ENCODE results near the gene GALNT7. TPM values are rescaled to one million over a fixed set of nuclear protein-coding genes. Genes with fewer than 3 reads are reported as not detected.

The GALNT7 gene
- total RNA-seq, 1 experiment from 2014 or later = 13.8 TPM

GRCh38 chr4:173265751-173266150 is 97.1 kb downstream of the GALNT7 start:
- Histone ChIP-seq H3K36me3 (ENCODE audit: low read depth, low read length) (no peaks in the 10 kb centered on the region), H3K27ac (ENCODE audit: low read length) (no peak overlapping the region), H3K9ac (ENCODE audit: low read length) (no peak overlapping the region), H3K9me3 (ENCODE audit: low read length) (no peaks in the 10 kb centered on the region), H3K4me3 (ENCODE audit: low read length) (no peak overlapping the region), H2AFZ (ENCODE audit: low read length) (no peak overlapping the region), H3K79me2 (ENCODE audit: low read length) (no peaks in the 10 kb centered on the region), H3K27me3 (ENCODE audit: low read length) (no peaks in the 10 kb centered on the region), H4K20me1 (ENCODE audit: low read length) (no peaks in the 10 kb centered on the region), H3K9me2 (replicated peaks; ENCODE audit: low read length) (no peaks in the 10 kb centered on the region), H3F3A (ENCODE audit: low read length, unreplicated experiment) (no peaks in the 10 kb centered on the region), H3K4me1 (ENCODE audit: insufficient read depth, low read length) (no peaks in the 10 kb centered on the region), H3K4me2 (ENCODE audit: low read length) (no peak overlapping the region)
- intact Hi-C loops (cut with micrococcal nuclease) = no loop called here
- BruUV-seq (replicated peaks) = no TSS peak
- TF ChIP-seq EZH2 (IDR thresholded peaks at IDR 0.05; ENCODE audit: low read length, unreplicated experiment) (no peak), CTCF (conservative IDR thresholded peaks at IDR 0.05; ENCODE audit: low read depth, low read length) (no peak), EZH2phosphoT487 (IDR thresholded peaks at IDR 0.05; ENCODE audit: borderline replicate concordance, low read length) (no peak)
- no peak for DNase-seq
- no peak for ATAC-seq
- POLR2A ChIA-PET (ENCODE audit: unreplicated experiment) = no interaction called here
- CTCF ChIA-PET = no interaction called here

GRCh38 chr4:173267711-173268110 is 99.1 kb downstream of the GALNT7 start:
- Histone ChIP-seq H3K4me3 (ENCODE audit: low read length) (no peak overlapping the region), H3K9ac (ENCODE audit: low read length) (no peak overlapping the region), H3K79me2 (ENCODE audit: low read length) (no peaks in the 10 kb centered on the region), H3K27ac (ENCODE audit: low read length) (no peak overlapping the region), H3K27me3 (ENCODE audit: low read length) (no peaks in the 10 kb centered on the region), H3K4me1 (ENCODE audit: insufficient read depth, low read length) (no peaks in the 10 kb centered on the region), H3K9me3 (ENCODE audit: low read length) (no peaks in the 10 kb centered on the region), H3K4me2 (ENCODE audit: low read length) (no peak overlapping the region), H3K9me2 (replicated peaks; ENCODE audit: low read length) (no peaks in the 10 kb centered on the region), H3F3A (ENCODE audit: low read length, unreplicated experiment) (no peaks in the 10 kb centered on the region), H2AFZ (ENCODE audit: low read length) (no peak overlapping the region), H4K20me1 (ENCODE audit: low read length) (no peaks in the 10 kb centered on the region), H3K36me3 (ENCODE audit: low read depth, low read length) (no peaks in the 10 kb centered on the region)
- TF ChIP-seq EZH2 (IDR thresholded peaks at IDR 0.05; ENCODE audit: low read length, unreplicated experiment) = no peak
- no peak for TF ChIP-seq CTCF (conservative IDR thresholded peaks at IDR 0.05; ENCODE audit: low read depth, low read length)
- TF ChIP-seq EZH2phosphoT487 (IDR thresholded peaks at IDR 0.05; ENCODE audit: borderline replicate concordance, low read length) = no peak
- intact Hi-C loops (cut with micrococcal nuclease) = no loop called here
- no peak for DNase-seq
- CTCF ChIA-PET = no interaction called here
- no TSS peak for BruUV-seq (replicated peaks)
- ATAC-seq = no peak
- POLR2A ChIA-PET (ENCODE audit: unreplicated experiment) = no interaction called here

GRCh38 chr4:173269280-173269679 is 100.7 kb downstream of the GALNT7 start:
- BruUV-seq (replicated peaks) = no TSS peak
- DNase-seq (no peak), ATAC-seq (no peak)
- Histone ChIP-seq H3K79me2 (ENCODE audit: low read length) (no peaks in the 10 kb centered on the region), H3K9me2 (replicated peaks; ENCODE audit: low read length) (no peaks in the 10 kb centered on the region), H3K27me3 (ENCODE audit: low read length) (no peaks in the 10 kb centered on the region), H4K20me1 (ENCODE audit: low read length) (no peaks in the 10 kb centered on the region), H2AFZ (ENCODE audit: low read length) (no peak overlapping the region), H3K36me3 (ENCODE audit: low read depth, low read length) (no peaks in the 10 kb centered on the region), H3K9ac (ENCODE audit: low read length) (no peak overlapping the region), H3K4me3 (ENCODE audit: low read length) (no peak overlapping the region), H3K27ac (ENCODE audit: low read length) (no peak overlapping the region), H3K4me1 (ENCODE audit: insufficient read depth, low read length) (no peaks in the 10 kb centered on the region), H3F3A (ENCODE audit: low read length, unreplicated experiment) (no peaks in the 10 kb centered on the region), H3K4me2 (ENCODE audit: low read length) (no peak overlapping the region), H3K9me3 (ENCODE audit: low read length) (no peaks in the 10 kb centered on the region)
- CTCF ChIA-PET = no interaction called here
- no peak for TF ChIP-seq EZH2 (IDR thresholded peaks at IDR 0.05; ENCODE audit: low read length, unreplicated experiment)
- TF ChIP-seq EZH2phosphoT487 (IDR thresholded peaks at IDR 0.05; ENCODE audit: borderline replicate concordance, low read length) = no peak
- TF ChIP-seq CTCF (conservative IDR thresholded peaks at IDR 0.05; ENCODE audit: low read depth, low read length) = no peak
- POLR2A ChIA-PET (ENCODE audit: unreplicated experiment) = no interaction called here
- intact Hi-C loops (cut with micrococcal nuclease) = no loop called here

Measured in PC-3 (cell line).